ENCODE data around the gene VWA3A. TPM values are rescaled to one million over a fixed set of nuclear protein-coding genes. Genes with fewer than 3 reads are reported as not detected.

Gene VWA3A
- total and polyA plus RNA-seq, 2 donors (not counting 3 experiments of a cell fraction or from before 2014, with no cell fraction given) = 0.12 to 0.84 TPM

- Histone ChIP-seq H3K9ac (replicated peaks; ENCODE audit: extremely low read depth, insufficient read depth, low read length) (no peak overlapping the region), H2AFZ (ENCODE audit: low read depth, low read length) (no peak overlapping the region), H3K36me3 (ENCODE audit: control insufficient read depth in 2 of 2, extremely low read depth in 1 of 2, insufficient read depth in 2 of 2, low read length in 2 of 2) (no peaks in the 10 kb centered on the region), H3K27me3 (ENCODE audit: control insufficient read depth in 2 of 2, insufficient read depth in 2 of 2, low read length in 2 of 2) (no peaks in the 10 kb centered on the region), H3K4me1 (ENCODE audit: control insufficient read depth, extremely low read depth, insufficient read depth, low read length) (no peaks in the 10 kb centered on the region), H3K79me2 (ENCODE audit: control insufficient read depth, insufficient read depth, low read length) (no peaks in the 10 kb centered on the region), H3K4me2 (ENCODE audit: insufficient read depth, low read length) (no peak overlapping the region), H3K9me3 (replicated peaks; ENCODE audit: control insufficient read depth, insufficient read depth, low read length) (no peaks in the 10 kb centered on the region), H4K20me1 (replicated peaks; ENCODE audit: control insufficient read depth, extremely low read depth, insufficient read depth, low read length) (no peaks in the 10 kb centered on the region), H3K9me1 (replicated peaks; ENCODE audit: control insufficient read depth, extremely low read depth, insufficient read depth, low read length) (no peaks in the 10 kb centered on the region), H3K4me3 (replicated peaks in 1 of 3; ENCODE audit: insufficient read depth in 1 of 3, low read depth in 1 of 3, low read length in 3 of 3) (no peak overlapping the region), H3K27ac (ENCODE audit: insufficient read depth, low read depth, low read length) (no peak overlapping the region)
- no TSS peak for BruUV-seq (replicated peaks)
- POLR2A ChIA-PET = no interaction called here
- TF ChIP-seq POLR2AphosphoS5 (IDR thresholded peaks at IDR 0.05; ENCODE audit: insufficient read depth, low read depth, low read length) (no peak), FOS (IDR thresholded peaks at IDR 0.05; ENCODE audit: borderline replicate concordance, insufficient read depth, low read length) (no peak), POLR2A (IDR thresholded peaks at IDR 0.05; ENCODE audit: low read depth, low read length) (no peak), JUN (IDR thresholded peaks at IDR 0.05; ENCODE audit: borderline replicate concordance, insufficient read depth, insufficient read length, low read depth) (no peak), CTCF (IDR thresholded peaks at IDR 0.05; ENCODE audit: extremely low read depth in 1 of 2, insufficient read depth in 1 of 2, low read depth in 1 of 2, low read length in 2 of 2) (no peak), GATA2 (IDR thresholded peaks at IDR 0.05; ENCODE audit: insufficient read depth, insufficient read length, low read depth, low read length) (no peak), MYC (IDR thresholded peaks at IDR 0.05; ENCODE audit: low read depth, low read length) (no peak), EZH2 (IDR thresholded peaks at IDR 0.05; ENCODE audit: borderline replicate concordance, low read depth, low read length, severe bottlenecking) (no peak), MAX (IDR thresholded peaks at IDR 0.05; ENCODE audit: insufficient read depth, insufficient read length) (no peak)
- CTCF ChIA-PET = interaction anchor here (0.7 to 1.0 kb wide), 3 partner anchors 21 to 68 kb away, joined by 3 read pairs; no protein-coding TSS in a partner anchor
- FAIRE-seq (no peak), DNase-seq (ENCODE audit: low read depth, low spot score) (no peak)
- intact Hi-C loops (cut with micrococcal nuclease) = loop anchor here (5.0 kb wide), 1 partner anchor 52 kb away; no protein-coding TSS in a partner anchor
- dilution Hi-C loops (cut with MboI; ENCODE audit: extremely low pct_ligation_motif_present, low sequenced_read_pairs) = no loop called here
These were observed 28.1 kb downstream of the VWA3A start for GRCh38 chr16:22120440-22120839.

Data from endothelial cell of umbilical vein (primary cell).